OCI-LY7 (cell line): Measurements from ENCODE around the gene VEZF1.

Experiments
- EZH2phosphoT487 ChIP-seq: fragments of 200-600 bp; sonication (generic); IDR thresholded peaks from 2 replicates; pipeline ENCODE4 v1.6.1; 2018; ENCODE audit warnings: low read depth, borderline replicate concordance, mild to moderate bottlenecking, mixed run types, antibody characterized with exemption, low read length, moderate library complexity, mixed read lengths
- TF ChIP-seq, protein P1 (sequence below): fragments of 200-600 bp; sonication (generic); conservative IDR thresholded peaks from 2 replicates; pipeline ENCODE4 v1.5.1; 2014; ENCODE audit warnings: mild to moderate bottlenecking, antibody characterized with exemption, low read length, moderate library complexity, mixed read lengths

GRCh38 chr17:57937492-57937891 lies 50.6 kb downstream of the VEZF1 start:
- TF ChIP-seq, protein P1, sequence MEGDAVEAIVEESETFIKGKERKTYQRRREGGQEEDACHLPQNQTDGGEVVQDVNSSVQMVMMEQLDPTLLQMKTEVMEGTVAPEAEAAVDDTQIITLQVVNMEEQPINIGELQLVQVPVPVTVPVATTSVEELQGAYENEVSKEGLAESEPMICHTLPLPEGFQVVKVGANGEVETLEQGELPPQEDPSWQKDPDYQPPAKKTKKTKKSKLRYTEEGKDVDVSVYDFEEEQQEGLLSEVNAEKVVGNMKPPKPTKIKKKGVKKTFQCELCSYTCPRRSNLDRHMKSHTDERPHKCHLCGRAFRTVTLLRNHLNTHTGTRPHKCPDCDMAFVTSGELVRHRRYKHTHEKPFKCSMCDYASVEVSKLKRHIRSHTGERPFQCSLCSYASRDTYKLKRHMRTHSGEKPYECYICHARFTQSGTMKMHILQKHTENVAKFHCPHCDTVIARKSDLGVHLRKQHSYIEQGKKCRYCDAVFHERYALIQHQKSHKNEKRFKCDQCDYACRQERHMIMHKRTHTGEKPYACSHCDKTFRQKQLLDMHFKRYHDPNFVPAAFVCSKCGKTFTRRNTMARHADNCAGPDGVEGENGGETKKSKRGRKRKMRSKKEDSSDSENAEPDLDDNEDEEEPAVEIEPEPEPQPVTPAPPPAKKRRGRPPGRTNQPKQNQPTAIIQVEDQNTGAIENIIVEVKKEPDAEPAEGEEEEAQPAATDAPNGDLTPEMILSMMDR: no peak
- TF ChIP-seq EZH2phosphoT487: no peak
